Measurements from ENCODE around the gene ATP11A.

The ATP11A gene

GRCh38 chr13:112930192-112930591, 240.4 kb downstream of the ATP11A start:
- H3K4me3 ChIP-seq (ENCODE audit: low read length): no peak overlapping the region
- no peak for TF ChIP-seq CTCF (conservative IDR thresholded peaks at IDR 0.05; ENCODE audit: low read length)

GRCh38 chr13:112931028-112931934, 241.4 kb downstream of the ATP11A start:
- peak; percentile 70 for DNase-seq (ENCODE audit: low read depth)
- no peak overlapping the region for H3K4me3 ChIP-seq (ENCODE audit: low read length)

More at GRCh38 chr13:112930192-112930591, 240.4 kb downstream of the ATP11A start:
- DNase-seq (ENCODE audit: low read depth): no peak

GRCh38 chr13:112932971-112933370, 243.1 kb downstream of the ATP11A start:
- H3K4me3 ChIP-seq (ENCODE audit: low read length): no peak overlapping the region

More at GRCh38 chr13:112931028-112931934, 241.4 kb downstream of the ATP11A start:
- TF ChIP-seq CTCF (conservative IDR thresholded peaks at IDR 0.05; ENCODE audit: low read length): peak; percentile 64

GRCh38 chr13:112933649-112934048, 243.8 kb downstream of the ATP11A start:
- H3K4me3 ChIP-seq (ENCODE audit: low read length): no peak overlapping the region
- TF ChIP-seq CTCF (conservative IDR thresholded peaks at IDR 0.05; ENCODE audit: low read length): no peak
- DNase-seq (ENCODE audit: low read depth): no peak

More at GRCh38 chr13:112932971-112933370, 243.1 kb downstream of the ATP11A start:
- no peak for TF ChIP-seq CTCF (conservative IDR thresholded peaks at IDR 0.05; ENCODE audit: low read length)
- no peak for DNase-seq (ENCODE audit: low read depth)

- TF ChIP-seq CTCF (conservative IDR thresholded peaks at IDR 0.05; ENCODE audit: low read length): no peak
- DNase-seq (ENCODE audit: low read depth): no peak
- no peak overlapping the region for H3K4me3 ChIP-seq (ENCODE audit: low read length)
These were observed 244.2 kb downstream of the ATP11A start for GRCh38 chr13:112934078-112934477.
